ENCODE measurements around the gene VAMP3.

VAMP3 gene

GRCh38 chr1:7770997-7771822 lies at the start of gene VAMP3:
Gene VAMP3 (plus strand): TSS chr1:7771296. CDS start chr1:7771384, 88 bp downstream.
- in situ Hi-C loops (cut with MboI; ENCODE audit: low pct_unique_long_range_greater_than_20kb, low sequenced_read_pairs), result no loop called here
- peak; percentile 59 for DNase-seq

- DNase-seq, result no peak
- in situ Hi-C loops (cut with MboI; ENCODE audit: low pct_unique_long_range_greater_than_20kb, low sequenced_read_pairs), result no loop called here
Observed at GRCh38 chr1:7721940-7722669, 49.0 kb upstream of the VAMP3 start.

GRCh38 chr1:7722670-7723012 lies 48.5 kb upstream of the VAMP3 start:
- DNase-seq, result no peak
- in situ Hi-C loops (cut with MboI; ENCODE audit: low pct_unique_long_range_greater_than_20kb, low sequenced_read_pairs), result no loop called here

GRCh38 chr1:7726623-7727022 lies 44.5 kb upstream of the VAMP3 start:
- DNase-seq, result peak; percentile 50
- in situ Hi-C loops (cut with MboI; ENCODE audit: low pct_unique_long_range_greater_than_20kb, low sequenced_read_pairs), result no loop called here

GRCh38 chr1:7727809-7728471 lies 43.2 kb upstream of the VAMP3 start:
- no peak for DNase-seq
- in situ Hi-C loops (cut with MboI; ENCODE audit: low pct_unique_long_range_greater_than_20kb, low sequenced_read_pairs), result no loop called here

GRCh38 chr1:7729761-7730160 lies 41.3 kb upstream of the VAMP3 start:
- no peak for DNase-seq
- in situ Hi-C loops (cut with MboI; ENCODE audit: low pct_unique_long_range_greater_than_20kb, low sequenced_read_pairs), result no loop called here

GRCh38 chr1:7732331-7732730 lies 38.8 kb upstream of the VAMP3 start:
- DNase-seq, result no peak
- in situ Hi-C loops (cut with MboI; ENCODE audit: low pct_unique_long_range_greater_than_20kb, low sequenced_read_pairs), result no loop called here

- no peak for DNase-seq
- in situ Hi-C loops (cut with MboI; ENCODE audit: low pct_unique_long_range_greater_than_20kb, low sequenced_read_pairs), result no loop called here
Observed at GRCh38 chr1:7733276-7733675, 37.8 kb upstream of the VAMP3 start.

GRCh38 chr1:7738044-7738443 lies 33.1 kb upstream of the VAMP3 start:
- DNase-seq, result no peak
- in situ Hi-C loops (cut with MboI; ENCODE audit: low pct_unique_long_range_greater_than_20kb, low sequenced_read_pairs), result no loop called here

GRCh38 chr1:7743346-7743745 lies 27.8 kb upstream of the VAMP3 start:
- DNase-seq, result no peak
- in situ Hi-C loops (cut with MboI; ENCODE audit: low pct_unique_long_range_greater_than_20kb, low sequenced_read_pairs), result no loop called here

GRCh38 chr1:7744882-7745281 lies 26.2 kb upstream of the VAMP3 start:
- no peak for DNase-seq
- in situ Hi-C loops (cut with MboI; ENCODE audit: low pct_unique_long_range_greater_than_20kb, low sequenced_read_pairs), result no loop called here

GRCh38 chr1:7745783-7746182 lies 25.3 kb upstream of the VAMP3 start:
- DNase-seq, result no peak
- in situ Hi-C loops (cut with MboI; ENCODE audit: low pct_unique_long_range_greater_than_20kb, low sequenced_read_pairs), result no loop called here

GRCh38 chr1:7747605-7748004 lies 23.5 kb upstream of the VAMP3 start:
- no peak for DNase-seq
- in situ Hi-C loops (cut with MboI; ENCODE audit: low pct_unique_long_range_greater_than_20kb, low sequenced_read_pairs), result no loop called here

GRCh38 chr1:7749126-7749525 lies 22.0 kb upstream of the VAMP3 start:
- no peak for DNase-seq
- in situ Hi-C loops (cut with MboI; ENCODE audit: low pct_unique_long_range_greater_than_20kb, low sequenced_read_pairs), result no loop called here

- in situ Hi-C loops (cut with MboI; ENCODE audit: low pct_unique_long_range_greater_than_20kb, low sequenced_read_pairs), result loop anchor here (10.0 kb wide), 1 partner anchor 76 kb away; no protein-coding TSS in a partner anchor
- no peak for DNase-seq
Observed at GRCh38 chr1:7751174-7751573, 19.9 kb upstream of the VAMP3 start.

- in situ Hi-C loops (cut with MboI; ENCODE audit: low pct_unique_long_range_greater_than_20kb, low sequenced_read_pairs), result loop anchor here (10.0 kb wide), 1 partner anchor 78 kb away; no protein-coding TSS in a partner anchor
Observed at GRCh38 chr1:7752512-7753417, 18.3 kb upstream of the VAMP3 start.

GRCh38 chr1:7753641-7754040 lies 17.5 kb upstream of the VAMP3 start:
- in situ Hi-C loops (cut with MboI; ENCODE audit: low pct_unique_long_range_greater_than_20kb, low sequenced_read_pairs), result loop anchor here (10.0 kb wide), 1 partner anchor 79 kb away; no protein-coding TSS in a partner anchor
- DNase-seq, result no peak

More at GRCh38 chr1:7752512-7753417, 18.3 kb upstream of the VAMP3 start:
- DNase-seq, result peak; percentile 72

- in situ Hi-C loops (cut with MboI; ENCODE audit: low pct_unique_long_range_greater_than_20kb, low sequenced_read_pairs), result loop anchor here (10.0 kb wide), 1 partner anchor 79 kb away; no protein-coding TSS in a partner anchor
- no peak for DNase-seq
Observed at GRCh38 chr1:7754234-7754633, 16.9 kb upstream of the VAMP3 start.

GRCh38 chr1:7755448-7755847 lies 15.6 kb upstream of the VAMP3 start:
- peak; percentile 28 for DNase-seq
- in situ Hi-C loops (cut with MboI; ENCODE audit: low pct_unique_long_range_greater_than_20kb, low sequenced_read_pairs), result loop anchor here (10.0 kb wide), 1 partner anchor 81 kb away; no protein-coding TSS in a partner anchor

Measured in KBM-7 (cell line).